ENCODE results near the gene GAS6.

DNA sequence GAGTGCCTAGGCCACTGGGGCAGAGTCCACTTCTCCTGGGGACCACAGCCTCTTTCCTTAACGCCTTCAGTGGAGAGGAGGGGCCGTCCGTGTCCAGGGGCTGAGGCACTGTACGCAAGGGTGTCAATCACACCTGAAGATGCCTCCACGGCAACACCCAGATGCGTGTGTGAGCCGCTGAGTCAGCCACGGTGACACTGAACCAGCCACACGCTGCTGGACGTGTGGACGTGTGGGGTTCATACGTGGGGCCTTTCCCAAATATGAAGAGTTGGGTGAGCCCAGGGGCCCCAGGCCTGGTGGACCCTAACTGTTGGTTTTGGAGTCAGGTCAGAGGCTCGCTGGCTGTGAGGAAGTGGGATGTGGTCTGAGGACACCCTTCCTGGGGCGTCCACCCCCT lies 53.2 kb downstream of the GAS6 start:
- TF ChIP-seq, protein P1, sequence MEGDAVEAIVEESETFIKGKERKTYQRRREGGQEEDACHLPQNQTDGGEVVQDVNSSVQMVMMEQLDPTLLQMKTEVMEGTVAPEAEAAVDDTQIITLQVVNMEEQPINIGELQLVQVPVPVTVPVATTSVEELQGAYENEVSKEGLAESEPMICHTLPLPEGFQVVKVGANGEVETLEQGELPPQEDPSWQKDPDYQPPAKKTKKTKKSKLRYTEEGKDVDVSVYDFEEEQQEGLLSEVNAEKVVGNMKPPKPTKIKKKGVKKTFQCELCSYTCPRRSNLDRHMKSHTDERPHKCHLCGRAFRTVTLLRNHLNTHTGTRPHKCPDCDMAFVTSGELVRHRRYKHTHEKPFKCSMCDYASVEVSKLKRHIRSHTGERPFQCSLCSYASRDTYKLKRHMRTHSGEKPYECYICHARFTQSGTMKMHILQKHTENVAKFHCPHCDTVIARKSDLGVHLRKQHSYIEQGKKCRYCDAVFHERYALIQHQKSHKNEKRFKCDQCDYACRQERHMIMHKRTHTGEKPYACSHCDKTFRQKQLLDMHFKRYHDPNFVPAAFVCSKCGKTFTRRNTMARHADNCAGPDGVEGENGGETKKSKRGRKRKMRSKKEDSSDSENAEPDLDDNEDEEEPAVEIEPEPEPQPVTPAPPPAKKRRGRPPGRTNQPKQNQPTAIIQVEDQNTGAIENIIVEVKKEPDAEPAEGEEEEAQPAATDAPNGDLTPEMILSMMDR (IDR thresholded peaks at IDR 0.05): no peak
- TF ChIP-seq POLR2A (IDR thresholded peaks at IDR 0.05): no peak
